GM13976 (cell line): Measurements from ENCODE around the gene CREB1.

Experiments used
- DNase-seq: peaks from one replicate; pipeline ENCODE4 v3.0.0; 2012; ENCODE audit warnings: low spot score
- CTCF ChIP-seq: IDR thresholded peaks from 2 replicates; pipeline ENCODE4 v1.5.1; 2012; ENCODE audit warnings: borderline replicate concordance, mild to moderate bottlenecking; ENCODE audit not compliant: insufficient read depth; ENCODE audit errors: extremely low read depth, missing control alignments, control extremely low read depth
- in situ Hi-C: fragments of 300-500 bp; cut with MboI; formaldehyde crosslinking; loops from one replicate; pipeline ENCODE4 v1.12.0; 2022; ENCODE audit warnings: low sequenced_read_pairs, mixed read lengths, inconsistent platforms; ENCODE audit not compliant: unreplicated experiment

The CREB1 gene

GRCh38 chr2:207529330-207530159, at the start of gene CREB1:
Gene CREB1, plus strand, starts transcription at chr2:207529962. Its CDS starts 25,674 bp downstream, at chr2:207555636.
- peak; percentile 33 for TF ChIP-seq CTCF
- in situ Hi-C loops: no loop called here
- peak; percentile 98 for DNase-seq

- no peak for TF ChIP-seq CTCF
- in situ Hi-C loops: no loop called here
- DNase-seq: no peak
Observed at GRCh38 chr2:207480521-207481040, 49.2 kb upstream of the CREB1 start.

GRCh38 chr2:207481924-207482323, 47.8 kb upstream of the CREB1 start:
- no peak for DNase-seq
- in situ Hi-C loops: no loop called here
- TF ChIP-seq CTCF: no peak

GRCh38 chr2:207482630-207483029, 47.1 kb upstream of the CREB1 start:
- DNase-seq: no peak
- in situ Hi-C loops: no loop called here

GRCh38 chr2:207483066-207483465, 46.7 kb upstream of the CREB1 start:
- DNase-seq: no peak
- in situ Hi-C loops: no loop called here
- TF ChIP-seq CTCF: no peak

More at GRCh38 chr2:207482630-207483029, 47.1 kb upstream of the CREB1 start:
- no peak for TF ChIP-seq CTCF

- DNase-seq: no peak
- in situ Hi-C loops: no loop called here
Observed at GRCh38 chr2:207483477-207483876, 46.3 kb upstream of the CREB1 start.

More at GRCh38 chr2:207483477-207483876, 46.3 kb upstream of the CREB1 start:
- TF ChIP-seq CTCF: no peak
